ENCODE data around the gene CTNNA2.

The CTNNA2 gene

DNA sequence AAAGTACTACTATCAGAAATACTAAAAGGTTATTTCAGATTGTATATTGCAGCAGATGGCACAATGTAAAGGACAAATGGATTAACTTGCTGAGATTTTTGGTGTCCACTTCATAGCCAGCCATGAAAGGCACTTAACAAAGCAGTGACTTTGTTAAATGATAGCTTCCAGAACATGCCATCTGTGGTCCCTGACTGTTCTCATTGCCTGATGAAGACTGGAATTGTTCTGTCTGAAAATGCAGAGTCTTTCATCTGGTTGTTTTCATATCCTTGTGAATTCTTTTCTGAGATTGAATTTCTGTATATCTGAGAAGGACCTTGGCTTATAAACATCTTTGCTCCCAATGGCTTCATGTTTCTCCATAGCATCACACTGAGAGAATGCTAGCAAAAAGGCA is 836.1 kb downstream of the CTNNA2 start:
- in situ Hi-C loops (cut with HindIII; ENCODE audit: low sequenced_read_pairs) = no loop called here

- in situ Hi-C loops (cut with HindIII; ENCODE audit: low sequenced_read_pairs) = no loop called here
These were observed 838.4 kb downstream of the CTNNA2 start for GRCh38 chr2:80351231-80351630.

GRCh38 chr2:80354858-80355257 is 842.0 kb downstream of the CTNNA2 start:
- in situ Hi-C loops (cut with HindIII; ENCODE audit: low sequenced_read_pairs) = no loop called here

- in situ Hi-C loops (cut with HindIII; ENCODE audit: low sequenced_read_pairs) = no loop called here
These were observed 849.1 kb downstream of the CTNNA2 start for GRCh38 chr2:80361904-80362303.

DNA sequence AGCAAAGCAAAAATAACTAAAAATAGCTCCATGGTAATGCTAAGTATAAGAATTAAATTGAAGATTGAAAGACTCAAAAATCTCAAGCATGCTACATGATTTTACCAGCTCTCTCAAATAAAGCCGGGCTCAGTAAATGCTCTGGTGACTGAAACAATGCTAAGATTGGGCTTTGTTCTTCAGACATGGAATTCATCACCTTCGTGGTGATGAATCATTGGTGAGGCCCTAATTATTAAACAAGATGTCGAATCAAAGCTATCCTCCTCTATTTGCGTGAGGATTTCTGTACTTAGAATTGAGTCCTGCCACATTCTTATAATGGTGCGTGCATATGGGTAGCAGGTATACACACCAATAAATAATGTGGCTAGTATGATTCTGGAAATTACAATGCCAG is 850.5 kb downstream of the CTNNA2 start:
- in situ Hi-C loops (cut with HindIII; ENCODE audit: low sequenced_read_pairs) = no loop called here

DNA sequence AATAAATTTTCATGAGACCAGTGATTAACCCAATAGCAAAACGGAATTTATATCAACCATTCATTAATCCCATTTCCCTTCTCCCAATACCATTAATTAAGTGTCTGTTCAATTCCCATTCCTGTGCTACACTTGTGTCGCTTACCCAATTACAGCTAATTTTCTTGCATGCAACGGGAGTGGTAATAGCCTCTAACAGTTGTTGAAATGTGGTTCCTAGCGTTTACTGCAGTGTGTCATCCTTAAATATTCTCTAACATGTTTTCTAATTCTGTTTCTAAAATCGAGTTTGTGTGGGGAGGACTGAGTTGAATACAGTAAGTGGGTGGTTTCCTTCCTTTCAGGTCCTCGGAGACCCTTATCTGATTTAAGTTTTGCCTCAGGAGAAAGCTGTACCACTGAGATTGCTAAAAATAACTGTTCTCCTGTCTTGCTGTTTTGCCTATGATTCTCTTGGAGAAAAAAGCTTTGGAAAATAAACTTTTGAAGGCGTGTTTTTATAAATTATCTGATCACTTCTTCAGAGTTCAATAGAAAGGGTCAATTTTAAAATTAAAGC is 851.0 kb downstream of the CTNNA2 start:
- in situ Hi-C loops (cut with HindIII; ENCODE audit: low sequenced_read_pairs) = no loop called here

DNA sequence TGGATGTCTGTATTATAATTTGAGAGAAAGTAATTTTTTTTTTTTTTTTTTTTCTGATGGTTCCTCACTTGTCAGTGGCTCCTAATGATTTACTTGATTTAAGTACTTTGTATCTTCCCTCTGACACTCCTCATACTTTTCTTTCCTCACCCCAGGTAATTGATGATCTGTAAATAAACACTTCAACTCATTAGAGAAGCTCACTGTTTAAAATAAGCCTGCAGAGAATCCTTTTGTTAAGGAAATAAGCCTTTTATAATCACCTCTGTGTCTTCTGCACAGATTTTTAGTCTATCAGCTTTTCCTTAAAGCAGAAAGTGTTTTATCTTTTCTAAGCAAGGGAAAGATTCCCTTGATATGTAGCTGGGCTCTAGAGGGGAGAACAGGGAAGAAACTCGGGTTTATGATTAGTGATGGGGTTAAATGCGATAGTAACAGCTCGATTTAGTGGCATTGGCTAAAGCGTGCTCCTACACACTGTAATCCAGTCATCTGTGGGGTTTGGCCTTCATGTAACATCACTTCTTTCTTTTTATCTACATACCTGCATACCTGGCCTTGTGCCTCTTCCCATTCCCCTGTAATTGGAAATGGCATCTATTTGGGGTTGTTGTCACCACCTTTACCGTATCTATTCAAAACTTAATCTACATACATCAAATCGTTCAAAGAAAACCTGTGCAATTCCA is 851.8 kb downstream of the CTNNA2 start:
- in situ Hi-C loops (cut with HindIII; ENCODE audit: low sequenced_read_pairs) = no loop called here

DNA sequence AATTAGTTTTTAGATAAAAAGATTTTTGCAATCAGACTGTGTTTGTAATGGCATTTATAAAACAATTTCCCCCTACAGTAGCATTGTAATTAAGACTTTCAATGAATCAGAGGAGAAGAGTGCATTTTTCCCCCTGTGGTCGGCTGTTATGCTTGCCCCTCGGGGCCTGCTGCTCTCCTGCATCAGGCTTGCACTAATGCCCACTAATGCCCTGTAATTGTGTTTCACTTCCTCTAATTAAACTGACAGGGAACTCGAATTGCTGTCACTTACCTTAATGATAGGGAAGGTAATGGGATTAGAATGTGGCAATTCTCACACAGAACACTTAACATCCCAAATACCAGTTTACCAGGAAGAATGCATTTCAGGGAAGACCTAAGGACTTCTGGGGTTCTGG is 852.9 kb downstream of the CTNNA2 start:
- in situ Hi-C loops (cut with HindIII; ENCODE audit: low sequenced_read_pairs) = no loop called here

DNA sequence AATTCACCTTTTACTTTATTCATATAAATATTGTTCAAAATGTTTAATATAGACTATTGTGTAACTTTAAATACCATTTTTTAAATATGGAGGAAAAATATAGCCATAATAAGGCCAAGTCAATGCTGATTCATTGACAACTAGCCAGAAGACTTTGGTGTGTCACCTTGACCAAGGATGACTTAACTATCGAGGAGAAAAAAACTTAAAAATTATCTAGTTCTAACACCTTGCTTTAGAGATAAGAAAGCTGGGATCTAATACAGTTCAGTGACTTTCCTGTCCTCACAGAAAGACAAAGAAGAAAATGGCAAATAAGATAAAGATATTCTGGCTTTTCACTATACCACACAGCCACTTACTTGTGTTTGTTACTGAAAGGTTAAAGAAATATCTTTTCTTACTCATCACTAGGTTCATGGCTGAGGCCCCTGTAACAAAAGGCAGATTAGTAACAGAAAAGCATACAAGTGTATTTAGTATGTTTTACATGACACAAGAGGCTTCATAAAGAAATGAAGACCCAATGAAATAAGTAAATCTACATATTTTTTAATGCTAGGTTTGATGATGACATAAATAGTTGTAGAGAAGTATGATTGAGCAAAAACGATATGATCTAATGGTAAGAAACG is 857.6 kb downstream of the CTNNA2 start:
- in situ Hi-C loops (cut with HindIII; ENCODE audit: low sequenced_read_pairs) = no loop called here

- in situ Hi-C loops (cut with HindIII; ENCODE audit: low sequenced_read_pairs) = no loop called here
These were observed 861.3 kb downstream of the CTNNA2 start for GRCh38 chr2:80374105-80374504.

DNA sequence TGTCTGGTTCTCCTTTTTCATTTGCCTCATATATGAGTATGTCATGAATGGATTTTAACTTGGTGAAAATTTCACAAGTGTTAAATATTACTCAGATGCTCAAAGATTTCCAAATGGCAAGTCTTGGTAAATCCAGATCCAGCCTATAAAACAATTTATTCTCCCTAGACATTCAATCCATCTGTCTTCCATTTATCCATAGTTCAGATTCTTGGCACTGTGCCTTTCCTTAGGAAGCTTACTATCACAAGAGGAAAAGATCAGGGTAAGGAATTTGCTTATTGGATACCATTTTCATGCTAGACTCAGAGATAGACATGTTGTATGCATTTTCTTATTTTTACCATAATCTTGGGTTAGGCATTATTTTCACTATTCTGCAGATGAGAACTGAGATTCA is 864.2 kb downstream of the CTNNA2 start:
- in situ Hi-C loops (cut with HindIII; ENCODE audit: low sequenced_read_pairs) = no loop called here

- in situ Hi-C loops (cut with HindIII; ENCODE audit: low sequenced_read_pairs) = no loop called here
These were observed 867.9 kb downstream of the CTNNA2 start for GRCh38 chr2:80380736-80381135.

DNA sequence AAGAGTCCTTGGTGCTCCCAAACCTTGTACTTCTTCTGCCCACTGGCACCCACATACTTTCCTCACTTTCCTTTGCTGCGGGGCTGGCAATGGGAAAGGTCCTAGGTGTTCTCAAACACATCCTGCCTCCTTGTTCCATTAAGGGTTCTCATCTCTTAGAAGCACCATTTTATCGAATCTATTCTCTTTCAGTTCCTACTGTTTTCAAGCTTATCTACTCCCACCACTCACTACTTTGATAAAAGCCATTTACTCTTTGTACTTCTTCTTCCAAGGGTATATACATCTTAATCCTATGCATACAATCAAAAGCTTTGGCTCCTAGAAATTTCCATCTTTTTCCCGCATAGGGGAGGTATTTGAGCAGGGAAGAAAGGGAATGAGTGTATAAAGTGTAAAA is 868.8 kb downstream of the CTNNA2 start:
- in situ Hi-C loops (cut with HindIII; ENCODE audit: low sequenced_read_pairs) = no loop called here

DNA sequence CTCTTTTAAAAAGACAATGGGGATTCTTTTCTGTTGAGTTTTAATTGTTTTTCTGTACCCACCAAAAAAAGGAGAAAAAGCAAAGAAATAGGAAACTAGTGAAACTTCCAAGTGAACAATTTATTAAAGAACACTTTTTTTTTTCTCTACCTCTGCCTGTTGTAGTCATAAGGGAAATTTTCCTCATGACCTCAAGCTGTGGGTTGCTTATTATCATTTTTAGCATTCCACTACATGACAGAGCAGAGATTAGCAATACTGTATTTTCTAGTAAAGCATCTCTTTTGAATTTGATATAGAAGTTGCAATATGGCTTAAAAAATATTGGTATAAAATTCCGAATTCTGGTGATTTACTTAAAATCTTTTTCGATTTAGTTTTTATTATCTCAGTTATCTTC is 879.6 kb downstream of the CTNNA2 start:
- in situ Hi-C loops (cut with HindIII; ENCODE audit: low sequenced_read_pairs) = no loop called here

DNA sequence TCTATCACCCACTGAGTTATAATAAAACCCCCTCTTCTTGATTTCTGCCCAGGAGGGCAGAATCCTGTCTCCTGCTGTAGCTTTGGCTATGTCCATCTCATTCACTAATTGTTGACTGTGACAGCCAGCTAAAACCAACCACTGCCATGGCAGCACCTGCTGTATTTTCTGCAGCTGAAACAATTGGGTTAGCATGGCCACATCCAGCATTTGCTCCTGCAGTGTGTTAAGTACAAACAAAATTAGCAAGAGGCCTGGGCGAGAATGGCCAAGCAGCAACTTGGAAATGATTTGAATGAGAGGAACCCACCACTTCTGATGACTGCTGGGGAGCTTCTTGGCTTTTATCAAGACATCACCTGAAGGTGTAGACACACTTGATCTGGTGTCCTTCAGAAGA is 881.1 kb downstream of the CTNNA2 start:
- in situ Hi-C loops (cut with HindIII; ENCODE audit: low sequenced_read_pairs) = no loop called here

DNA sequence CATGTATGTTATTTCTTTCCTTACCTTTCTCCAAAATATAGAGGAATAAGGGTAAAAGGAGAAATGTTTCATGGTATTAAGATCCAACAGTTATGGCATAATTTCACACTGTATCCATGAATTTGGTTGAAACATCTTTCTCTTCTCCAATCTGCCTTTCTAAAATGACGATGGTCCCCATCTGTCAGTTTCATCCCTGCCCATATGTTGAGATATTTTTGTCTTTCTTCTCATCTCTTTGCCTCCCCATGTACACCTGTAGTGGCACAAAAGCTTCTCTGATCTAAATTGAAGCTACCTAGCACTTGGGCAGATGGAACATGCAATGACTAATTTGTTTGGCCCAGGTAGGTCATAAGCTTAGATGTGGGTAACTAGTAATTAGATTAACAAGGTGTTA is 882.4 kb downstream of the CTNNA2 start:
- in situ Hi-C loops (cut with HindIII; ENCODE audit: low sequenced_read_pairs) = no loop called here

GRCh38 chr2:80396276-80396675 is 883.4 kb downstream of the CTNNA2 start:
- in situ Hi-C loops (cut with HindIII; ENCODE audit: low sequenced_read_pairs) = no loop called here

GRCh38 chr2:80403081-80403480 is 890.2 kb downstream of the CTNNA2 start:
- in situ Hi-C loops (cut with HindIII; ENCODE audit: low sequenced_read_pairs) = no loop called here

DNA sequence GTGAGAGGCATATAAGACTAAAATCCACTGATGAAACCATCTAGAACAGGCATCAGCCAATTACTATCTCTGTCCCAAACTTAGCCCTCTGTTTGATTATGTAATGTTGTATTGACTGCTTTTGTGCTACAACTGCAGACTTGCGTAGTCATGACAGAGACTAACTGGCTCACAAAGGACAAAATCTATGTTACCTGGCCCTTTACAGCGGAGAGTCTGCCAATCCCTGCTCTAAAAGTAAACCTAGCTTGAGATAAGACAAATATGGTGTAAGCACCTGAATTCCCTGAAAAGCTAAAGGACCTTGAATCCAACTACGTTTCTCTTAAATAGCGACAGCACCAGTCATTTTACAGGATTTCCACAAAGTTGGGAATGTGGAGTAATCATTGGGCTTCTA is 894.5 kb downstream of the CTNNA2 start:
- in situ Hi-C loops (cut with HindIII; ENCODE audit: low sequenced_read_pairs) = no loop called here

DNA sequence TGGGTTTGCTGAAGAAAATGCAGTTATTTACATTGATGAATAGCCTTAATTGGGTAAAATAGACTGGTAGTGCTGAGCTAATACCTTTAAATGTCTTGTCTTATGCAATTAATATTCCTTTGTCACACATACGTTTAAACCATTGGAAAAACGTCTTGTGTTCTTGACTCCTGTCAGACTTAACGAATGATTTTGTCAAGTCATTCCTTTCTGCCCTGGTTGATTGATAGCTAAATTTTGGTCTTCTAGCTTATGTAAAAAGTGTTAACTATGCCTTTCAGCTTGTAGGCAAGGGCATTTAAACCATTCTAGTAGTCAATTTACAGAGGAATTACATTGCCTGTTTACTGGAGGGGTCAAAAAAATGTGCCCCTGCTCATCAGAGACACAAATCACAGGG is 897.5 kb downstream of the CTNNA2 start:
- in situ Hi-C loops (cut with HindIII; ENCODE audit: low sequenced_read_pairs) = no loop called here

GRCh38 chr2:80413136-80413535 is 900.3 kb downstream of the CTNNA2 start:
- in situ Hi-C loops (cut with HindIII; ENCODE audit: low sequenced_read_pairs) = no loop called here

GRCh38 chr2:80417737-80418136 is 904.9 kb downstream of the CTNNA2 start:
- in situ Hi-C loops (cut with HindIII; ENCODE audit: low sequenced_read_pairs) = no loop called here
